DMS 273 (cell line): ENCODE measurements around the gene NAV2.

Experiments
- DNase-seq: peaks from one replicate; lab custom pipeline; 2025; ENCODE audit not compliant: unreplicated experiment; lab: John Stamatoyannopoulos, UW

NAV2 gene

GRCh38 chr11:20097319-20098221 is 384.9 kb downstream of the NAV2 start:
- no peak for DNase-seq

GRCh38 chr11:20099527-20099926 is 386.9 kb downstream of the NAV2 start:
- no peak for DNase-seq

- DNase-seq = no peak
These were observed 389.8 kb downstream of the NAV2 start for GRCh38 chr11:20102397-20102796.

GRCh38 chr11:20103281-20103680 is 390.6 kb downstream of the NAV2 start:
- no peak for DNase-seq

GRCh38 chr11:20105427-20105826 is 392.8 kb downstream of the NAV2 start:
- no peak for DNase-seq

GRCh38 chr11:20109731-20110445 is 397.3 kb downstream of the NAV2 start:
- no peak for DNase-seq

- peak; percentile 69 for DNase-seq
These were observed 398.5 kb downstream of the NAV2 start for GRCh38 chr11:20110908-20111669.

GRCh38 chr11:20111871-20112270 is 399.2 kb downstream of the NAV2 start:
- DNase-seq = no peak

- DNase-seq = peak; percentile 81
These were observed 399.9 kb downstream of the NAV2 start for GRCh38 chr11:20112291-20113148.

GRCh38 chr11:20113149-20113438 is 400.5 kb downstream of the NAV2 start:
- no peak for DNase-seq

- DNase-seq = no peak
These were observed 402.0 kb downstream of the NAV2 start for GRCh38 chr11:20114588-20114987.

GRCh38 chr11:20116825-20117224 is 404.2 kb downstream of the NAV2 start:
- DNase-seq = peak; percentile 44

- no peak for DNase-seq
These were observed 404.7 kb downstream of the NAV2 start for GRCh38 chr11:20117291-20117690.

- DNase-seq = no peak
These were observed 405.6 kb downstream of the NAV2 start for GRCh38 chr11:20118209-20118608.

GRCh38 chr11:20119315-20119714 is 406.7 kb downstream of the NAV2 start:
- no peak for DNase-seq

- DNase-seq = no peak
These were observed 407.7 kb downstream of the NAV2 start for GRCh38 chr11:20120134-20120925.

- no peak for DNase-seq
These were observed 409.5 kb downstream of the NAV2 start for GRCh38 chr11:20122131-20122530.

GRCh38 chr11:20125927-20126326 is 413.3 kb downstream of the NAV2 start:
- no peak for DNase-seq

GRCh38 chr11:20126724-20127123 is 414.1 kb downstream of the NAV2 start:
- no peak for DNase-seq
